HG03280 (cell line): ENCODE measurements around the gene SPHKAP.
"Not testable (repeated sequence)": the region's sequence is repeated elsewhere in the genome, so short reads cannot be mapped to it uniquely, and the experiment has no call there.

Source experiments
- ATAC-seq: cut with Tn5 transposase; IDR thresholded peaks from one replicate; pipeline ENCODE4 v1.9.1; 2021; ENCODE audit warnings: mild to moderate bottlenecking, moderate library complexity; ENCODE audit not compliant: unreplicated experiment

Gene SPHKAP

DNA sequence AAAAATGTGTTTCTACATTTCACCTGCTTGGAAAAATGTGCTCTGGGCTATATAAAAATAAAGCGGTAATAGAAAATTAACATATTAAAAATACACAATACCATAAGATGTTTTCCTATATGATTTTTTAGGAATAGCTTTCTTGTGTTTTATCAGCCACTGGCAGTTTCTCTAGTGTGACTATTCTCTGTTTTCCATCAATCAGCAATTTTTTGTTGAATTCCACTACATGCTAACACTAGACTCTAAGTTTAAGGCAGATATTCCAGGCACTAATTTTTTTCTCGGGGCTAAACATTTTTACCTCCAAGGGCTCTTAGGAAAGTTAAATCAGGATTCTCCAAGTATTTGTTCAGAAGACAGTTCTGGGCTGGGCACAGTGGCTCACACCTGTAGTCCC is 140.5 kb downstream of the SPHKAP start:
- no peak for ATAC-seq

DNA sequence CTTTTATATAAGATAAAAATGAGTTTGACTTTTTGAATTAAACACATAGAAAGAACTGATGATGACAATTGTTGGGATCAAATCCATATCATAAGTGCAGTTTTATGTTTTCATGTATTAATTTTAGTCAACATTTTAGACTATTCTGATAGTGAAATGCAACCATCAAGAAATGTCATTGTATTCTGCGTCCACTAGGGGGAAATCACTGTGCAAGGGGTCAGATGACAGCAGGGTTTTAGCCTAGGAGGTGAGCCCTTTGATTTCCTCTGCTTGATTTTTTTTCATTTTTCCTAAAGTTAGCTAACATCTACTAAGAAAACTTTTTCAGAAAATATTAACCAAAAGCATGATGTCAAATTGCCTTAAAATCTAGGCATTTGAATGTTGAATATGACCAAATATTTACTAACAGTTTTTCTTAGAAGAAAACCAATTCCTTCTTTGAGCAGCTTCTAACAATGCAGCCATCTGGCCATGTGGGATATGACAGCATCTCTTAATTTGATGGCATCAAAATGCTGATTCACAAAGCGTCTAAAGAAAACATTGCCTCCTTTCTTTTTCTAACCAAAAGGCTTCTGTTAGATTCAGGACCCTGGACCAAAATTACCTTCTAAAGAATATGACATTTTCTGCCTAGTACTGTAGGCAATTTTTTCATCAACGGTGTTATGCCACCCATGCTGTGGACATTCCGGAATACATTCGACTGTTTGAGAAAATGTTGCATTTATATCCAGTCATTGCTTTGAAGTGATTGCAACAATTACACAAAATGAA is 141.5 kb downstream of the SPHKAP start:
- ATAC-seq = no peak

DNA sequence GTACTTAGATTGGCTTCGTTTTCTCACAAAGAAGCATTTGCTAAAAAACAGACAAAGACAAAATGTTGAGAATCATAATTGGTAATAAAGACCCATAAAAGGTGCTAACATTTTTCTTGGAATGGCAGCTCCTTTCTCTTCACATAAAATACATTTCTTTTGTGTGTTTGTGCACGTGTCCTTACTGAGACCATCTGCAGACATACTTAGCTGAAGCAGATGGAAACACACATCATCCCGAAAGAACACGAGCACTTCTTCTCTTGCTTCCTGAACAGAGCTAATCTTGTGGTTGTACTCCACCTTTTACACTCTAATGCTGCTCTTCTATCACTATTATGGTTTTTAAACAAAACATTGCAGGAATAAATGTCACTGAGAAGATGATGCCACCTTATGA is 142.5 kb downstream of the SPHKAP start:
- ATAC-seq = no peak

DNA sequence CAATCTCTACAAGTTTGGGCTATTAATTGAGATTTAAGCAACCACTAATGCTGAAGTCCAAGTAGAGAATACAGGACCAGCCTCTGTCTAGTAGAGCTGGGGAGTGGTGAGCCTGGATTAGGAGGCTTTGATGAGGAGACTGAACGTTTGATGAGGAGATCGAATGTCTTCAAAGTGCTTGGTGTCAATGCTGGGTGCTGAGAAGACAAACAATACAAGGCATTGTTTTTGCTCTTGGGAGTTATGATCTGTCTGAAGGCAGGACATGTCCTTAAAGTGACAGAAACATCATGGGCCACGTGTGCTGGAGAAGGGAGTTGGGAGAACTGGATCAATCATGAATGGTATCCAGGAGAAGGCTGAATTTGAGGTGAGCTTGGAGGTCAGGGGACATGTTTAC is 143.6 kb downstream of the SPHKAP start:
- ATAC-seq = no peak

DNA sequence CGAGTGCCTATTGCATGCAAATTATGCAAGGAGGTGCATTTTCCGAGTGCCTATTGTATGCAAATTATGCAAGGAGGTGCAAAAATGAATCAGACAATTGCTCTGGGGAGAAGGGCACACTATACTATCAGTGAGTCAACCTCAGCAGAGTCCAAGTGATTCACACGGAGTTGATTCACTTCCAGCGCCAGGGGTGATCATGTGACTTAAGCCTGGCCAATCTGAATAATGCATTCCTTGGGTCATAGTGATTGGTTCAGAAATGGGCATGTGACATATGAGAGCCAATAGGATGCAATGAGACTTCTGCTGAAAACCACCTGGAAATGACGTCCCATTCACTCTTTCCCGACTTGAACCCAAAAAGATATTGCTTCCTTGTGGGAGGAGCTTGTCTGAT is 157.9 kb downstream of the SPHKAP start:
- no peak for ATAC-seq

DNA sequence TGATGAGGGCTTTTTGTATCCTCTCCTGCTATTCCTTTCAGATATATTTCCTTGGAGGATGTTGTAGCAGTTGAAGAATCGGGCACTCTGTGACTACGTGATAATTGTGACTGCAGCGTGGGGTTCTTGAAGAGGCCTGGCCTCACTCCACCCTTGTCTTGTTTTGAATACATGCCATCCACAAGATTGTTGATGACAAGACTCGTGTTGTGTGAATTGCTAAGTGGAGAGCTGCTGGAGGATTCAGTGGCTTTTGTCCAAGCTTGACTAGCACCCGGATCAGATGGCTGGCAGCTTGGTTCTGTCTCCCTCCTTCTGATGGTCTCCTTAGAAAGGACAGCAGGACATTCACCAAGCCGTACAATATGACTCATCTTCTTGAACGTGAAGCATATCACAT is 163.2 kb downstream of the SPHKAP start:
- ATAC-seq = no peak

DNA sequence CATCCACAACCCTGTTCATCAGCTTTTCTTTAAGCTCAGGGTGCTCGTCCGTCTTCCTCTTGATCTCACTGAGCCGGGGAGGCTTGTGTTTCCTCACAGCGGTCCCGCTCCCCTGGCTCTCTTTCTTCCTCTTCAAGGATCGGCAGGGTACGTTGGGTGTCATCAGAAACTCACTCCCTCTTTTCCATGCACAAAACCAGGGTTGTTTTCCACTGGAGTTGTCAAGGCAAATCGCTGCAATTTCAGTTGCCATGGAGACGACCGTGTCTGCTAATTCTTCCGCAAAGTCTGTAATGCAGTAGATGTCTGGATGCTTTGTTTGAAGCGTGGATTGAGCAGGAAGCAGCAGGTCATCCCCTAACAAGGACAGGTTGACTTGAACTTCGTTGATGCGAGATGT is 163.7 kb downstream of the SPHKAP start:
- ATAC-seq = no peak

DNA sequence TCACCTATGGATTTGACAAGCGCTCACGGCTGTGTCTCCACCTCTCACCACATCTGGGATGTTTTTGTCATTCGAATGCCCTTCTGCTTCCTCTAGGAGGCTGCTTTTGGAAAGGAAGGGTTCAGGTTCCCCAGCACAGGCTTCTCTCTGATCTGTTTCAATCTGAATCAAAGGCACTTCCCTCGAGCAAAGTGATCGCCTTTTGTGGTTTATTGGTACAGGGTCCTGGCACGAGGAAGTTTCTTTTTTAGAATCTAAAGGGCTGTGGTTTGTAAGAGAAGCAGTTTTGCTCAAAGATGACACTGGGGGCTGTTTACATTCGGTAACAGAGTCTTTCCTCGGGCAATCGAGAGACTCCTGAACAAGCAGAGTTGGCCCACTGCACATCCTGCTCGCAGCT is 165.1 kb downstream of the SPHKAP start:
- ATAC-seq = no peak

DNA sequence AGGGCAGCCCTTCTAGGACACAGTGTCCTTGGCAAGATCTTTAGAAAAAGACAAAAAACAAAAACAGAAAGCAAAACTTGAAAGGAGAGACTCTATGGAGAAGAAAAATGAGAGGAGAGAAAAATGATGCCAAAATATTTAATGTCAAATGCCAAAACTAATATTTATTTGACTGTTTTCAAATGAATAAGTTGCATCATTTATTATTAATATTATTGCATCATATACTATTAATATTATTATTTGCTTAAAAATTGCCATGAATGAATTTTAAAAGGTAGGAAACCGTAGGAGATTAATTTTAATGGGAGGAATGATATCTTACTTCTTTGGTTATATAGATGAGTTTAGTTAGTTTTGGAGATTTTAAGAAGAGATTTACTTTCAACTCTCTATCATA is 165.7 kb downstream of the SPHKAP start:
- ATAC-seq = no peak

DNA sequence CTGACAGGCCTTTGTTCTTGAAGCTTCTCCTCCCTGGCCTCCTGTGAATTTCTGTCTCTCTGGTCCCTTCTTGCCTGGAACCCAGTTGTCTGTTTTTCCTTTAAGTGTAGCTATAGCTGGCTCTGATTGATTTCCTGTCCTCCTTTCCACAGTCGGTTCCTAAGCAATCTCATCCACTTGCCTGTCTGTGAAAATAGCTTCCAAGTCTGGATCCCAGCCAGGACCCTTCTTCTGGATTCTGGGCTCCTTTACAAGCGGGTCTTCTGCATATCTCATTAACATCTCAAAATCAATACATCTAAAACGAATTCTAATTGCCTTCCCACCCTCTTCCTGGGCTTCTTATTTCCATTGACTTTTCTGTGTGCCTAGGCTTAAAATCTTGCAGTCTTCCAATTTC is 185.1 kb downstream of the SPHKAP start:
- no peak for ATAC-seq

DNA sequence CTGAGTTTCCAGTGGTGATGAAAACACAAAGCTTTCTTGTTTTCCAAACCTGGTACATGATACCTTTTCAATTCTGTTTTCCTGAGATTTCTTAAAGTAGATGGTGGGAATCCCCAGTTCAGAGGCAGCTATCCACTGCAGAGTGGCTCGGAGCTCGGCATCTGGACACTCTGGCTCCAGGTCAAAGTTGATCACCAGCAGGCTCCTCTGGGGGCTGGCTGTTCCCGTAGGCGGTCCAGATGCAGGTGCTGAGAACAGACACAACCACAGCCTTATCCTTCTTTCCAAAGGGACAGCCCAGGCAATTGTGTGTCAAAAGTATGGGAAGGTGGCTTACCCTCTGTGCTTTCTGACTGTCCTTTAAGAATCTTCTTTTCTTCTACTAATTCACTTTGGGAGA is 190.6 kb downstream of the SPHKAP start:
- no peak for ATAC-seq

DNA sequence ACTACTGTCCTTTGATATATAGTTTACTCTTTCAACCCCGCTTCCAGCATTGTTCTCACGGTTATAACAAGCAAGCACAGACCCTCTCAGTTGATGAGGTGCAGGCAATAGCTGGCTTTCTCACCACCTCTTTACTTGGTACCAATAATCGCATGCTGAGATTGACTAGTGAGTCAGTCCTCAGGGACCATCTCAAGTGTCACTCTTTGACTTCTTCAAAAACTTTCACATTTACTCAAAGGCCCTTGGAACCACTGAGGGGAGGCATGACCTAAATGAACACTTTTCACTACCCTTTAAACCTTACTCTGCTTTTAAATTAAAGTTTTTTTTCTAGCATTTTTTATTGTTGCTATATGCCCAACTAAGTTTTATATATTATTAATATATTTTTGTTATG is 208.2 kb downstream of the SPHKAP start:
- ATAC-seq = no peak

DNA sequence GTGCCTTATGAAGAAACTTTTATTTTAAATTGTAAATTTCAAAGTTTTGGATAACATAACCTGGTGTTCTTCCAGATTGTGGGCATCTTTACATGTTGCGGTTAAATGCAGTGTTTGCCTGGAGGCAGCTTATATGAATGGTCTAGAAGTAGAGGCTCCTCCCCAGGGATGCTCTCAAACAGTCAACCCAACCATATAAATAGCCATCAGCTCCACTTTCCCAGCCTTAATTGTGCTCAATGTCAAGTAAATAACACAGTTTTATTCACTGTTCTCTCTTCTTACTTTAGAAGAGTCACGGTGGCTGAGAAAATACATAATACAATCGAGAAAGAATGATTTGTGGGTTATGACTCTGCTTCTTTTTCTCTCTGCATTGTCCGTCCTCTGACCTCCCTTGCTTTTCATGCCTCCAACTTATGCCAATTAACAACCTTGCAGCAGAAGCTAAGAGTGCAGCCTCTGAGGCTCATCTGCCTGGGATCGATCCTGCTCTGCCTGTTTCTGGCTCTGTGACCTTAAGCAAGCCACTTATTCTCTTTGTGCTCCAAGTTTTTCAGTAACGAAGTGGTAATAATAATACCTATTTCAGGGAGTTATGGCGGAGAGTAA is 209.8 kb downstream of the SPHKAP start:
- ATAC-seq = no peak

DNA sequence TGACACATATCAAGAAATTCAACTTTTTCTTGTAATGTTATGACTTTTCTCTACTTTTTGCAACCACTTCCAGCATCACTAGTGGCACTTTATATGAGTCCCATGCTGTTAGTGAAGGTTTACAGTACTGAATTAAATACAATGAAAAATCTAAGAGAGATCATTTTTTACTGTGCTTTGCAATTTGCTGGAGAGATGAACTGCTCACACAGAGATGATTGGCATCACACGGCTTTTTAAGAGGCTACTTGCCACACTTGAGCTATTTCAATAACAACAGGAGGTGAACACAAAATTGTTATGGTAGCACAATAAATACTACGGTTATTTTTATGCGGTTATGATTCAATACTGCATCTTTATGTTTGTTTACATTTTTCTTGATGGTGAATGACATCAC is 221.2 kb downstream of the SPHKAP start:
- ATAC-seq = no peak

DNA sequence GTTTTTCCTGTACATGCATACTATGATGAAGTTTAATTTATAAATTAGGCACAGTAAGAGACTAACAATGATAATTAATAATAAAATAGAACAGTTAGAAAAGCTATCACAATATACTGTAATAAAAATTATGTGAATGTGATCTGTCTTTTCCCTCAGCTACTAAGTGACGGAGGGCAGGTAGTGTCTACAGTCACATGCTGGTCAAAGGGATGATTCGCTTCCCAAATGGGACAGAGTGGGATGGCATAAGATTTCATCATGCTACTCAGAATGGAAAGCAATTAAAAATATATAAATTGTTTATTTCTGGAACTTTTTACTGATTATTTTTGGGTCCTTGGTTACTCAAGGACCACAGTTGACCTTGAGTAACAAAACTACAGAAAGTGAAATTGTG is 238.5 kb downstream of the SPHKAP start:
- no peak for ATAC-seq

DNA sequence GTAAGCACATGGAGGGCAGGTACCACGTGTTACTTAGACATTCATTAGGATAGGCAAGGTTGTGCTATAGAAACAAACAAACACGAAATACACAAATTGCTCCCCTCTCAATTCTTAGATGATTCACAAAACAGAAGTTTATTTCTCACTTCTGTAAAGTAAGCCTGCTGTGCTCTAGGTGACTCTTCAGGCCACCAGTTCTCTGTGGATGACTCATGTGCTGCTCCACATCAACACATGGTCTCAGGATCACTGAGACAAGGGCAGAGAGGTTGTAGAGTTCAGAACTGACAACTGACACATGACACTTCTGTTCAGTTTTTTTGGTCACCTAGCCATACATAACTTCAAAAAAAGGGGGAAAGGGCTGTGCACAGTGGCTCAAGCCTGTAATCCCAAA is 239.5 kb downstream of the SPHKAP start:
- ATAC-seq = peak; percentile 76

DNA sequence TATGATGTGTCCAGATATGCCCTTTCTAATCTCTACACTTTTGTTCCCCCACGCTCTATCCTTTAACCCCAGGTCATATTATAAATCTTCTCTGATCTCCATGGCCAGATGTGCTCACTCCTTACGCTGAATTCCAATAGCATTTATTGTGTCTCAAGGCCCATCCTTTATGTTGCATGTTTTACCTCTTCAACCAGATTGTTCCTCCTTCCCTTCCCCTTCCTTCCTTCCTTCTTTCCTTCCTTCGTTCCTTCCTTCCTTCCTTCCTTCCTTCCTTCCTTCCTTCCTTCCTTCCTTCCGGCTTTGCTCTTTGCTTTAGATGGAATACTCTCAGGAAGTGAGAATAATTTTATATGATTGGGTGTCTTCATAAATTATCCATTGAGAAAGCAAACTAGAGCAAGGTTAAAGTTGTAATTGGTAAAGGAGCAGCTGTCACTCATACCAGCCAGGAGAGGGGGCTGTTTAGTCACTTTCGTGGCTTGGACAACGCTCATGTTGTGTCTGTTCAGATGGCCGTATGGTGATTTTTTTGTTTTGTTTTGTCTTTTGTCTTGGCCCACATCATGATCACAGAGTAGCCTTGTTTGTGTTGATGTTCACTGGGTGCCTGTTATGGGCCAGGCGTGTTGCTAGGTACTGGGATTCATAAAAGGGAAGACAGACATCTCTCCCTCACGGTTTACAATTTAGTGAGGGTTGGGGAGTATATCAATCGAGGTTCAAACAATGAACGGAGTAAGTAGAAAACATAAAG is 242.0 kb downstream of the SPHKAP start:
- ATAC-seq = no peak

DNA sequence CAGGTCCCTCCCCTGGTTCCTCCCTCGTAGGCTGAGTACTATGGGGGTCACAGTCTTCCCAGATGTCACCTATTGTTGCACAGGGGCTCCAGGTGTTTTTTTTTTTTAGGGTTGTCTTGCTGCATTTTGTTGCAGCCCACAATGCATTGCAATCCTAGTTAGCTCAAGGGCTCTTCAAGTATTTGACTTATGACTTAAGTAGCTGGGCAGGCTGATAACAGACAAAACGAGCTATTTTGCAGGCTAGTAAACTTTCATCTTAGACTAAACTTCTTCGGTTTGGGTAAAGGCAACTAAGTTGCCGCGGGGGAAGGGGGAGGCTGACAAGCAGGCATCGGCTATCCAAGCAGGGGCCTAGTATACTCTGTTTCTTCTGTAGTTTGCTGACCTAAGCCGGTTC is 245.2 kb downstream of the SPHKAP start:
- ATAC-seq = not testable (repeated sequence)

DNA sequence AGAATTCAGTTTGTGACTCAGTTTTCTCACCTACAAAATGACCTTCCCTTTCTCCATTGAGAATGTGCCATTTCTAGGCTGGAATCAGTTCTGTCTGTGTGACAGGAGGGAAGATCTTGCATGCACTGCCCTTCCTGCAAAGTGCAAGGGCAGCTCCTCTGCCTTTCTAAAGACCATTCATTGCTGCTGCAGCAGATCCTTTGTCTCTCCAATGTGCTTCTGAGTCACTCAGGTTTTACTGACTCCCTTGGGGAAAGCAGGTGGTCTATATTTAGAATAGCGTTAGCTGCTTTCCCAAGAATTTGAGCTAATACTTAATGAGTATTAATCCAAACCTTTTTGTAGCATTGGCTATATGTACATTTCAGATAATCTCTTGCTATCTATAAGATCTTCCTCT is 247.6 kb downstream of the SPHKAP start:
- ATAC-seq = no peak

DNA sequence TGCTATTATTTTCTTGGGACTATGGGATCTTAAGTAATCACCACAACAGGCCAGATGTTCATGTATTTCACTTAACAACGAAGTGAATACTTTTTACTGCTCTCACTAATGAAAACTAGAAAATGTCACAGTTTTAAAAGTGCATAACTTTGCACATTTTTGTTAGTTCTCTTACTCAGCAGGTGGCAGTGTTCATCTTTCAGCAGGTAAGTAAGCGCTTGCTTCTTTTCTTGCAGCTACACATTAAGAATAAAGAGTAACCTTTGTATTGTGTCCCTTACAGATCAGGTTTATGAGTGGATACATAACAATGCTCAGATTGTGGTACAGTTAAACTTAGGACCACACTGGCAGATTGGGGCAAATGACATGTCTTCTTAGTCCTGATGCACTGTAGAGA is 249.1 kb downstream of the SPHKAP start:
- no peak for ATAC-seq

DNA sequence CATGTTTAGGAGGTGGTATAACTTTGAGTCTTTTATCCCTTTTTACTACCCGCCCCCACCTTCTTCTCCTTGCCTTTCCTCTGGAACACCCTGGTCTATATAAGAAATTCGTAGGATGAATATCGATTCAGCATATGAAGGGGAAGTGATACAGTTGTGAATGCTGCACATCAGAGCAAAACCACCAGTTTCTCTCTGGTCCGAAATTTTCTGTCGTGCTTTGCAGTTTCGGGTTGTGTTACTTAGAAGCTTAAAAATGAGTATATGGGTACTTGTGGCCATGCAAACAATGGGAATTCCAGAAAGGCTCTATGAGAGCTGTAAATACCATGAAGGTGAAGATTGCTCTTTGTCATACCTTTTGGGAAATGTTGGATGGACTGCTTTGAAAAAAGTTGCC is 249.5 kb downstream of the SPHKAP start:
- ATAC-seq = no peak
